Mesodermal cell (in vitro differentiated cells): ENCODE results near the gene FANCE.

Experiments used
- H3K27ac ChIP-seq: 2 replicates; pipeline ENCODE4 v1.7.0; 2013; ENCODE audit warnings: mild to moderate bottlenecking, low read depth, low read length, moderate library complexity; ENCODE audit not compliant: severe bottlenecking
- H3K36me3 ChIP-seq: 2 replicates; pipeline ENCODE4 v1.7.1; 2013; ENCODE audit warnings: mild to moderate bottlenecking, low read length, moderate library complexity; ENCODE audit not compliant: control insufficient read depth, insufficient read depth
- H3K4me1 ChIP-seq: one replicate; pipeline ENCODE4 v1.7.1; 2013; ENCODE audit warnings: mild to moderate bottlenecking, low read length; ENCODE audit not compliant: insufficient read depth, control insufficient read depth, poor library complexity, severe bottlenecking
- H3K4me3 ChIP-seq: 2 replicates; pipeline ENCODE4 v1.7.0; 2013; ENCODE audit warnings: low read length, control low read depth, mild to moderate bottlenecking; ENCODE audit not compliant: insufficient read depth, poor library complexity, severe bottlenecking; ENCODE audit errors: extremely low read depth
- H3K9me3 ChIP-seq: 2 replicates; pipeline ENCODE4 v1.7.1; 2013; ENCODE audit warnings: mild to moderate bottlenecking, low read length, moderate library complexity; ENCODE audit not compliant: control insufficient read depth
- WGBS, 2 experiments: methylation state at CpG; one replicate each; pipeline ENCODE4 v1.1.5; 2013; ENCODE audit warnings: missing lambda C conversion rate in 2 of 2; ENCODE audit not compliant: insufficient coverage in 2 of 2; 5-methylcytosine and 5-hydroxymethylcytosine counted together

The FANCE gene

GRCh38 chr6:35445691-35446090 lies 6.4 kb upstream of the FANCE start:
- no peaks in the 10 kb centered on the region for H3K9me3 ChIP-seq
- WGBS, 2 experiments, result 89 to 91% methylated on average over 7 of the region's 7 CpGs
- H3K36me3 ChIP-seq, result no peaks in the 10 kb centered on the region
- H3K27ac ChIP-seq, result no peak overlapping the region
- H3K4me3 ChIP-seq, result no peak overlapping the region
- no peaks in the 10 kb centered on the region for H3K4me1 ChIP-seq

GRCh38 chr6:35448191-35448590 lies 3.9 kb upstream of the FANCE start:
- Histone ChIP-seq H3K4me1 (peaks cover under 1% of the 10 kb centered on the region), H3K4me3 (no peak overlapping the region), H3K27ac (no peak overlapping the region), H3K9me3 (no peaks in the 10 kb centered on the region), H3K36me3 (no peaks in the 10 kb centered on the region)
- 77 to 89% methylated on average over 3 of the region's 7 CpGs for WGBS, 2 experiments

- WGBS, 2 experiments, result 36 to 46% methylated on average over 8 to 12 of the region's 14 CpGs
- H3K36me3 ChIP-seq, result no peaks in the 10 kb centered on the region
- H3K4me1 ChIP-seq, result peaks cover 11% of the 10 kb centered on the region
- H3K27ac ChIP-seq, result no peak overlapping the region
- no peaks in the 10 kb centered on the region for H3K9me3 ChIP-seq
- H3K4me3 ChIP-seq, result no peak overlapping the region
Observed at GRCh38 chr6:35449287-35449881, 2.8 kb upstream of the FANCE start.

GRCh38 chr6:35451354-35452182 lies 570 bp upstream of the FANCE start:
- H3K4me1 ChIP-seq, result peaks cover 12% of the 10 kb centered on the region
- H3K4me3 ChIP-seq, result peak overlapping the region; percentile 58
- H3K9me3 ChIP-seq, result no peaks in the 10 kb centered on the region
- 71 to 80% methylated on average over 7 to 8 of the region's 20 CpGs for WGBS, 2 experiments
- H3K36me3 ChIP-seq, result peaks cover 10% of the 10 kb centered on the region
- H3K27ac ChIP-seq, result no peak overlapping the region

GRCh38 chr6:35453236-35453635 lies 1.1 kb downstream of the FANCE start:
- WGBS, 2 experiments, result 58% methylated on average over 2 of the region's 3 CpGs; no CpG with 5 or more reads in 1 of the 2 experiments

GRCh38 chr6:35454391-35455110 lies 2.4 kb downstream of the FANCE start:
- Histone ChIP-seq H3K4me3 (no peak overlapping the region), H3K27ac (no peak overlapping the region), H3K4me1 (peaks cover 12% of the 10 kb centered on the region), H3K36me3 (peaks cover 28% of the 10 kb centered on the region), H3K9me3 (no peaks in the 10 kb centered on the region)
- 88 to 96% methylated on average over 5 to 6 of the region's 9 CpGs for WGBS, 2 experiments

More at GRCh38 chr6:35453236-35453635, 1.1 kb downstream of the FANCE start:
- no peaks in the 10 kb centered on the region for H3K9me3 ChIP-seq
- H3K27ac ChIP-seq, result no peak overlapping the region
- H3K4me3 ChIP-seq, result peak overlapping the region; percentile 58
- peaks cover 12% of the 10 kb centered on the region for H3K4me1 ChIP-seq
- H3K36me3 ChIP-seq, result peaks cover 16% of the 10 kb centered on the region

- H3K4me3 ChIP-seq, result no peak overlapping the region
- 97 to 100% methylated on average over 3 of the region's 4 CpGs for WGBS, 2 experiments
Observed at GRCh38 chr6:35457907-35458306, 5.8 kb downstream of the FANCE start.

GRCh38 chr6:35461270-35461669 lies 9.1 kb downstream of the FANCE start:
- H3K9me3 ChIP-seq, result no peaks in the 10 kb centered on the region

More at GRCh38 chr6:35457907-35458306, 5.8 kb downstream of the FANCE start:
- no peaks in the 10 kb centered on the region for H3K9me3 ChIP-seq
- H3K36me3 ChIP-seq, result peaks cover 51% of the 10 kb centered on the region
- no peak overlapping the region for H3K27ac ChIP-seq
- peaks cover 12% of the 10 kb centered on the region for H3K4me1 ChIP-seq

GRCh38 chr6:35463292-35463691 lies 11.2 kb downstream of the FANCE start:
- Histone ChIP-seq H3K9me3 (no peaks in the 10 kb centered on the region), H3K36me3 (peaks cover 62% of the 10 kb centered on the region), H3K27ac (no peak overlapping the region), H3K4me3 (no peak overlapping the region), H3K4me1 (peaks cover 2% of the 10 kb centered on the region)
- WGBS, 2 experiments, result 100% methylated on average over 2 to 3 of the region's 4 CpGs

More at GRCh38 chr6:35461270-35461669, 9.1 kb downstream of the FANCE start:
- no peaks in the 10 kb centered on the region for H3K4me1 ChIP-seq
- no peak overlapping the region for H3K27ac ChIP-seq
- peaks cover 62% of the 10 kb centered on the region for H3K36me3 ChIP-seq
- WGBS, 2 experiments, result 70 to 78% methylated on average over 3 of the region's 3 CpGs
- no peak overlapping the region for H3K4me3 ChIP-seq

GRCh38 chr6:35465646-35466045 lies 13.5 kb downstream of the FANCE start:
- Histone ChIP-seq H3K36me3 (peaks cover 61% of the 10 kb centered on the region), H3K27ac (no peak overlapping the region), H3K4me1 (peaks cover 5% of the 10 kb centered on the region), H3K9me3 (no peaks in the 10 kb centered on the region), H3K4me3 (no peak overlapping the region)
- WGBS, 2 experiments, result 100% methylated on average over 1 of the region's 1 CpG; no CpG with 5 or more reads in 1 of the 2 experiments
